GM18861 (cell line): ENCODE measurements around the gene UCK1.

Source experiments
- ATAC-seq: cut with Tn5 transposase; IDR thresholded peaks from one replicate; pipeline ENCODE4 v1.9.1; 2021; ENCODE audit not compliant: unreplicated experiment

Gene UCK1

DNA sequence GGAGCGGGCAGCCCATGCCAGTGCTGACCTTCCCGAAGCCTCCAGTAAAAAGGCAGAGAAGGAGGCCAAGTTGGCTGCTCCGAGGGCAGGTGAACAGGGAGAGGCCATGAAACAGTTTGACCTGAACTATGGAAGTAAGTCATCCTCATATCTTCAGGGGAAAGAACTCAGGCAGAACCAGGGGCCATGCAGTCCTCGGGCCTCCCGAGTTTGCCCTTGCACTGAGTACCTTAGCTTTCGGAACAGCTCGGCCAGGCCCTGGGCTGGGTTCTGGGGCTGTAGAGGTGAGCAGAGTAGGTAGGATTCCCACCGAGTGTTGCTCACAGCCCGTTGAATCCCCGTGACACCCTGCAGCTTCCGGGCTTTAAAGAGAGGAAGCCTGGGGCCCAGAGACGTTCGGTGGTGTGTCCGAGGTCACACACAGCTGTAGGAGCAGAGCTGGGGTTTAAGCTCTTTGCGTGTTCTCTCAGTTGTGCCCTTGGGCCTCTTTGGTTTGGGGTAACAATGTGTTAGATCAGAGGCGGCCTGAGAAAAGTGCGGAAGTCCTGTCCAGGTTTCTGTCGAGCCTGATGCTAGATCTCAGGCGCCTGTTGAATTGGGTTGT is 53.1 kb downstream of the UCK1 start:
- no peak for ATAC-seq

- no peak for ATAC-seq
Observed at GRCh38 chr9:131477367-131477766, 53.7 kb downstream of the UCK1 start.

GRCh38 chr9:131476777-131477345 is 54.2 kb downstream of the UCK1 start:
- ATAC-seq = no peak

DNA sequence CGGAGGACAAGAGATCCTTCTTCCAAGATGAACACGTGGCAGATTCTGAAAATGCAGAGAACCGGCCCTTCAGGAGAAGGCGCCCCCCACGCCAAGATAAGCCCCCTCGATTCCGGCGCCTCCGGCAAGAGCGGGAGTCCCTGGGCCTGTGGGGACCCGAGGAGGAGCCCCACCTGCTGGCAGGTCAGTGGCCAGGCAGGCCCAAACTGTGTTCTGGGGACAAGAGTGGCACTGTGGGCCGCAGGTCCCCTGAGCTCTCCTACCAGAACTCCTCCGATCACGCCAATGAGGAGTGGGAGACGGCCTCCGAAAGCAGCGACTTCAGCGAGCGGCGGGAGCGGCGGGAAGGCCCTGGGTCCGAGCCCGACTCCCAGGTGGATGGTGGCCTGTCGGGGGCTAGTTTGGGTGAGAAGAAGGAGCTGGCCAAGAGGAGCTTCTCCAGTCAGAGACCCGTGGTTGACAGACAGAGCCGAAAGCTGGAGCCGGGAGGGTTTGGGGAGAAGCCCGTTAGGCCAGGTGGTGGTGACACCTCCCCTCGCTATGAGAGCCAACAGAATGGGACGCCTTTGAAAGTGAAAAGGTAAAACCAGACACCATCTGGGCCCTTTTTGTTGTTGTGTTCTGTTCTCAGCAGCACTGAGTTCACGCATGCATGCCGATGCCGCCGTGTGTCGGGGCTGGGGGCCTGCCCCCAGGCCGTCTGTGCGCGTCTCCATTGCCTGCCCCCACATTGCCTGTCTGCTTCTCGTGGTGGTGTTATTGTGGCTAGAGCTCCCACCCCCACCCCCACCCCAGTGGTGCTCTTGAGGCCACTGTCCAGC is 54.9 kb downstream of the UCK1 start:
- ATAC-seq = no peak

DNA sequence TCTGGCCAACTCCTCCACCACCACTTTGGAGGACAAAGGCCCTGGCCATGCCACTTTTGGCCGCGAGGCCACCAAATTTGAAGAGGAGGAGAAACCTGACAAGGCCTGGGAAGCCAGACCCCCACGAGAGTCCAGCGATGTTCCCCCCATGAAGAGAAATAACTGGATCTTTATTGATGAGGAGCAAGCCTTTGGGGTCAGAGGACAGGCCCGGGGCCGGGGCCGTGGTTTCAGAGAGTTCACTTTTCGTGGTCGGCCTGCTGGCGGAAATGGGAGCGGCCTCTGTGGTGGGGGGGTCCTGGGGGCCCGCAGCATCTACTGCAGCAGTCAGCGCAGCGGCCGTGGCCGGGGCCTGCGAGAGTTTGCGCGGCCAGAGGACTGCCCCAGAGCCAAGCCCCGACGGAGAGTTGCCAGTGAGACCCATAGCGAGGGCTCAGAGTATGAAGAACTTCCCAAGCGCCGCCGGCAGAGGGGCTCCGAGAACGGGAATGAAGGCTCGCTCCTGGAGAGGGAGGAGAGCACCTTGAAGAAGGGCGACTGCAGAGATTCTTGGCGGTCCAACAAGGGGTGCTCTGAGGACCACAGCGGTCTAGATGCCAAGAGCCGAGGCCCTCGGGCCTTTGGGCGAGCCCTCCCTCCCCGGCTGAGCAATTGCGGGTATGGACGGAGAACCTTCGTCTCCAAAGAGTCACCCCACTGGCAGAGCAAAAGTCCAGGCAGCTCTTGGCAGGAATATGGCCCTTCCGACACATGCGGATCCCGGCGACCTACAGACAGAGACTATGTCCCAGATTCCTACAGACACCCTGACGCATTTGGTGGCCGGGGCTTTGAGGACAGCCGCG is 55.7 kb downstream of the UCK1 start:
- ATAC-seq = no peak

GRCh38 chr9:131474711-131475110 is 56.4 kb downstream of the UCK1 start:
- no peak for ATAC-seq

DNA sequence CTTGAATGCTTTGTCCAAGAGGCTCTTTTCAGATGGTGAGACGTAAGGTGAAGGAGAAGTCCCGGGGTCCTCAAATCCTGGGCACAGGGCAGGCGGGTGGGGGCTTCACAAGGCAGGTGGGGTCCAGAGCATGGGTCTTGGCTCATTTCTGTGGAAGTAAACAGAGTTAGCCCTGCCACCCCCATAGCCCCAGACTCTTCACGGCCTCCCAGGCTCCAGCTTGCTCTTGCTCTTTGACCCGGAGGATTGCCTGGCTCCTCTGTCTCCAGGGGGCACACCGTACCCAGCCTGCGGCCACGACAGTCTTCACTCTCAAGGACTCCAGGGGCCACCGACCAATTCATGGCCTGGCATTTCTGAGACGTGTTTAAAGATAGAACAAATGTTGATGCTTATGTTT is 57.2 kb downstream of the UCK1 start:
- ATAC-seq = no peak
